Thyroid gland (tissue), 4 donors: ENCODE measurements around the gene HOXC11.

ENCODE experiments used
- POLR2A ChIP-seq, 2 donors: fragments of 450-650 bp; IDR thresholded peaks; one replicate each; pipeline ENCODE4 v1.6.1; 2017; ENCODE audit warnings: antibody characterized with exemption in 2 of 2, mild to moderate bottlenecking in 2 of 2, moderate library complexity in 1 of 2
- TF ChIP-seq, protein P1 (sequence below), 6 experiments: fragments of 200-600 bp in 3 of 6; fragments of 450-650 bp in 3 of 6; sonication (generic) in 3 of 6; IDR thresholded peaks; one replicate each; pipeline ENCODE4 v1.5.1; 2016 to 2019; ENCODE audit warnings: antibody characterized with exemption in 6 of 6, mild to moderate bottlenecking in 2 of 6, inconsistent platforms in 1 of 6, moderate library complexity in 1 of 6

DNA sequence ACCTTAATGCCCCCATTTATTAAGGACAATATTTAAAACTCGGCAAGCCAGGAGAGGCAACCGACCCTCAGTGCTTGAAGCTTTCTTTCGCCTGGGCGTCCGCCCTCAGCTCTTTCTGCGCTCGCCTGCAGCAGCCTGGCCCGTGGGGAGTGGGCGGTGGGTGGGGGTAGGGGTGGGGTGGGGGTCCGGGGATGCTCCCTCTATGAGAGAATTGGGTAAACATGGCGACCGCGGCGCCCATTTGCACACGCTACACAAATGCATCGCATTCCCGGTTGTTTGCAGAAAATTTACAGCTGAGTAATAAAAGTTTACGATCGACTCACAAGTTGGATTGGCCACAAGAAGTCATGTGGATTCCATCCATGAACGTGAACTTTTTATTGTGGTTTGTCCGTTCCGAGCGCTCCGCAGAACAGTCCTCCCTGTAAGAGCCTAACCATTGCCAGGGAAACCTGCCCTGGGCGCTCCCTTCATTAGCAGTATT is 43.6 kb downstream of the HOXC11 start:
- TF ChIP-seq, protein P1, sequence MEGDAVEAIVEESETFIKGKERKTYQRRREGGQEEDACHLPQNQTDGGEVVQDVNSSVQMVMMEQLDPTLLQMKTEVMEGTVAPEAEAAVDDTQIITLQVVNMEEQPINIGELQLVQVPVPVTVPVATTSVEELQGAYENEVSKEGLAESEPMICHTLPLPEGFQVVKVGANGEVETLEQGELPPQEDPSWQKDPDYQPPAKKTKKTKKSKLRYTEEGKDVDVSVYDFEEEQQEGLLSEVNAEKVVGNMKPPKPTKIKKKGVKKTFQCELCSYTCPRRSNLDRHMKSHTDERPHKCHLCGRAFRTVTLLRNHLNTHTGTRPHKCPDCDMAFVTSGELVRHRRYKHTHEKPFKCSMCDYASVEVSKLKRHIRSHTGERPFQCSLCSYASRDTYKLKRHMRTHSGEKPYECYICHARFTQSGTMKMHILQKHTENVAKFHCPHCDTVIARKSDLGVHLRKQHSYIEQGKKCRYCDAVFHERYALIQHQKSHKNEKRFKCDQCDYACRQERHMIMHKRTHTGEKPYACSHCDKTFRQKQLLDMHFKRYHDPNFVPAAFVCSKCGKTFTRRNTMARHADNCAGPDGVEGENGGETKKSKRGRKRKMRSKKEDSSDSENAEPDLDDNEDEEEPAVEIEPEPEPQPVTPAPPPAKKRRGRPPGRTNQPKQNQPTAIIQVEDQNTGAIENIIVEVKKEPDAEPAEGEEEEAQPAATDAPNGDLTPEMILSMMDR (IDR thresholded peaks at IDR 0.05), result no peak
- no peak for TF ChIP-seq POLR2A (IDR thresholded peaks at IDR 0.05)
